WTC11 (cell line): ENCODE measurements around the gene BOC.

Experiments used
- ATF1 ChIP-seq: sonication (generic); formaldehyde crosslinking; IDR thresholded peaks from 2 replicates; pipeline ENCODE4 v1.8.1; 2023; ENCODE audit warnings: mild to moderate bottlenecking, moderate library complexity, missing genetic modification reagents
- CTCF ChIP-seq: fragments of 200-600 bp; IDR thresholded peaks from 2 replicates; pipeline ENCODE4 v1.8.0; 2022; ENCODE audit warnings: antibody characterized with exemption
- ELF4 ChIP-seq: sonication (generic); formaldehyde crosslinking; IDR thresholded peaks from 2 replicates; pipeline ENCODE4 v1.8.1; 2022; ENCODE audit warnings: low read depth, mild to moderate bottlenecking, moderate library complexity, missing genetic modification reagents
- ZBTB21 ChIP-seq: sonication (generic); formaldehyde crosslinking; IDR thresholded peaks from 2 replicates; pipeline ENCODE4 v1.8.1; 2023; ENCODE audit warnings: mild to moderate bottlenecking, missing genetic modification reagents, borderline replicate concordance
- ZNF138 ChIP-seq: sonication (generic); formaldehyde crosslinking; conservative IDR thresholded peaks from 2 replicates; pipeline ENCODE4 v1.8.1; 2022; ENCODE audit warnings: mild to moderate bottlenecking, moderate library complexity, missing genetic modification reagents
- ZNF317 ChIP-seq: sonication (generic); formaldehyde crosslinking; IDR thresholded peaks from 2 replicates; pipeline ENCODE4 v1.8.1; 2023; ENCODE audit warnings: low read depth, mild to moderate bottlenecking, moderate library complexity, missing genetic modification reagents, borderline replicate concordance
- ZNF512 ChIP-seq: sonication (generic); formaldehyde crosslinking; IDR thresholded peaks from 2 replicates; pipeline ENCODE4 v1.8.1; 2022; ENCODE audit warnings: missing genetic modification reagents, borderline replicate concordance
- TF ChIP-seq, protein P1 (sequence below): sonication (generic); formaldehyde crosslinking; IDR thresholded peaks from 2 replicates; pipeline ENCODE4 v1.8.1; 2022; ENCODE audit warnings: low read depth, missing genetic modification reagents, borderline replicate concordance
- TF ChIP-seq, protein P2 (sequence below): sonication (generic); formaldehyde crosslinking; conservative IDR thresholded peaks from 2 replicates; pipeline ENCODE4 v1.8.1; 2023; ENCODE audit warnings: mild to moderate bottlenecking, low read depth, missing genetic modification reagents, moderate library complexity

DNA sequence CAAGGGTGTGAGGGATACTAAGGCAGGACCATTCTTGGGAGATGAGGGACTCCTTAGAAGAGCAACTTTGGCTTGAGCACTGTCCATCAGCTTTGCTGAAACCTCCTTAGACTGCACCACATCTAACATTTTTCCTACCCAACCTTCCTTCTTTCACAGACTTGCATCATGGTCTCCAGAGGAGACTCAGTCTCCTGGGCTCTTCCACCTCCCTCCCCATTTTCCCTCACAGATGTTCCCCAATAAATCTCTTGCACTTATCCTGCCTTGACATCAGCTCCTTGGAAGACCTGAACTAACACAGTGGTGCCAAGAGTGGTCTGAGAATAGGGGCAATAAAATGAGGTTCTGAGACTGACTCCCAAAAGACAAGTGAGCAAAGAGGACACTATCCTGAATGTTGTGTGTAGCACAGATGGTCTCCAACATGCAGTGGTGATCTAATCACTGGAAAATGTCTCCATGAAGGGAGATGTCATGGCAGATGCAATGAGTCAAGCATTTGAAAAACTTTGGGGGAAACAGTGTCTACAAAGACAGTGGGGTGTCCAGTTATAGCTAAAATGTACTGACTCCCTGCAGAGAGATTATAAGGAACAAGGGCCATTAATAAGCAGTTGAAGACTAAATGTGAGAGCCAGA lies 26.0 kb upstream of the BOC start:
- TF ChIP-seq ZBTB21 (CRISPR knock-in tag) (no peak), CTCF (no peak), ZNF512 (no peak), ZNF317 (CRISPR knock-in tag) (no peak), ZNF138 (CRISPR knock-in tag) (no peak), ATF1 (no peak), ELF4 (no peak)
- TF ChIP-seq, protein P1, sequence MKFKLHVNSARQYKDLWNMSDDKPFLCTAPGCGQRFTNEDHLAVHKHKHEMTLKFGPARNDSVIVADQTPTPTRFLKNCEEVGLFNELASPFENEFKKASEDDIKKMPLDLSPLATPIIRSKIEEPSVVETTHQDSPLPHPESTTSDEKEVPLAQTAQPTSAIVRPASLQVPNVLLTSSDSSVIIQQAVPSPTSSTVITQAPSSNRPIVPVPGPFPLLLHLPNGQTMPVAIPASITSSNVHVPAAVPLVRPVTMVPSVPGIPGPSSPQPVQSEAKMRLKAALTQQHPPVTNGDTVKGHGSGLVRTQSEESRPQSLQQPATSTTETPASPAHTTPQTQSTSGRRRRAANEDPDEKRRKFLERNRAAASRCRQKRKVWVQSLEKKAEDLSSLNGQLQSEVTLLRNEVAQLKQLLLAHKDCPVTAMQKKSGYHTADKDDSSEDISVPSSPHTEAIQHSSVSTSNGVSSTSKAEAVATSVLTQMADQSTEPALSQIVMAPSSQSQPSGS, result no peak
- TF ChIP-seq, protein P2, sequence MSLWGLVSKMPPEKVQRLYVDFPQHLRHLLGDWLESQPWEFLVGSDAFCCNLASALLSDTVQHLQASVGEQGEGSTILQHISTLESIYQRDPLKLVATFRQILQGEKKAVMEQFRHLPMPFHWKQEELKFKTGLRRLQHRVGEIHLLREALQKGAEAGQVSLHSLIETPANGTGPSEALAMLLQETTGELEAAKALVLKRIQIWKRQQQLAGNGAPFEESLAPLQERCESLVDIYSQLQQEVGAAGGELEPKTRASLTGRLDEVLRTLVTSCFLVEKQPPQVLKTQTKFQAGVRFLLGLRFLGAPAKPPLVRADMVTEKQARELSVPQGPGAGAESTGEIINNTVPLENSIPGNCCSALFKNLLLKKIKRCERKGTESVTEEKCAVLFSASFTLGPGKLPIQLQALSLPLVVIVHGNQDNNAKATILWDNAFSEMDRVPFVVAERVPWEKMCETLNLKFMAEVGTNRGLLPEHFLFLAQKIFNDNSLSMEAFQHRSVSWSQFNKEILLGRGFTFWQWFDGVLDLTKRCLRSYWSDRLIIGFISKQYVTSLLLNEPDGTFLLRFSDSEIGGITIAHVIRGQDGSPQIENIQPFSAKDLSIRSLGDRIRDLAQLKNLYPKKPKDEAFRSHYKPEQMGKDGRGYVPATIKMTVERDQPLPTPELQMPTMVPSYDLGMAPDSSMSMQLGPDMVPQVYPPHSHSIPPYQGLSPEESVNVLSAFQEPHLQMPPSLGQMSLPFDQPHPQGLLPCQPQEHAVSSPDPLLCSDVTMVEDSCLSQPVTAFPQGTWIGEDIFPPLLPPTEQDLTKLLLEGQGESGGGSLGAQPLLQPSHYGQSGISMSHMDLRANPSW, result no peak
